ENCODE results near the gene EML4. TPM values are rescaled to one million over a fixed set of nuclear protein-coding genes. Genes with fewer than 3 reads are reported as not detected.
A peak's percentile ranks its signal among the peaks of the same experiment; 100 is the strongest.

Gene EML4
- total RNA-seq, 1 experiment from 2014 or later = 107 TPM

DNA sequence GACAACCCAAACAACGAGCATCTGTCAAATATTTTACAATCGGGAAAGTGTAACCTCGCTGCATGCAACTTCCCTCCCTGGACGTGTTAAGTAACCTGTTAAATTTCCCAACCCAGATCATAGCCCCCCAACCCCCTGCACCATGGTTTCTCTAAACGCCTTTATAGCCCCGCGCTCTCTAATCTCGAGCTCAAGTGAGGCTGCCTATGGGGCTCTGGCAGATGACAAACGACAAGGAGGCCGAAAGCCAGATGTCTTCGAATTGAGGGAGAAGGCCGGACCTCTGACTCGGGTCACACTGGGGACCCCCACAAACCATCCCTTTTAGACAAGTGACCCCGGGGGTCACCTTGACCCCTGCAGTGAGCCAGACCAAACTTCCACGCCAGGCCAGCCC, 191.3 kb downstream of the EML4 start:
- Histone ChIP-seq H3K27me3 (ENCODE audit: control insufficient read depth, insufficient read depth, low read length) (no peaks in the 10 kb centered on the region), H3K9me3 (ENCODE audit: control insufficient read depth, insufficient read depth, low read depth, low read length) (no peaks in the 10 kb centered on the region), H3K36me3 (ENCODE audit: control insufficient read depth, insufficient read depth, low read length) (peaks cover 6% of the 10 kb centered on the region; the same call in 1 of the 2 replicates), H3K4me3 (ENCODE audit: low read depth in 2 of 2, low read length in 2 of 2) (peak overlapping the region; percentile 94 to 97), H3K27ac (ENCODE audit: low read length) (peak overlapping the region; percentile 88), H3K4me1 (ENCODE audit: control insufficient read depth, insufficient read depth, low read length) (peaks cover 7% of the 10 kb centered on the region; the same call in 1 of the 2 replicates)
- intact Hi-C loops (cut with micrococcal nuclease; ENCODE audit: unreplicated experiment) = no loop called here
- in situ Hi-C loops (cut with HindIII; ENCODE audit: low pct_unique_long_range_greater_than_20kb, low sequenced_read_pairs) = no loop called here
- DNase-seq (ENCODE audit: low read depth, low spot score) (no peak), ATAC-seq (no peak)
- CTCF ChIA-PET = no interaction called here
- TF ChIP-seq CTCF (IDR thresholded peaks at IDR 0.05) = no peak
- TF ChIP-seq SIN3A (IDR thresholded peaks at IDR 0.05; ENCODE audit: borderline replicate concordance, insufficient read depth, low read depth, low read length) = no peak
- TF ChIP-seq, protein P1, sequence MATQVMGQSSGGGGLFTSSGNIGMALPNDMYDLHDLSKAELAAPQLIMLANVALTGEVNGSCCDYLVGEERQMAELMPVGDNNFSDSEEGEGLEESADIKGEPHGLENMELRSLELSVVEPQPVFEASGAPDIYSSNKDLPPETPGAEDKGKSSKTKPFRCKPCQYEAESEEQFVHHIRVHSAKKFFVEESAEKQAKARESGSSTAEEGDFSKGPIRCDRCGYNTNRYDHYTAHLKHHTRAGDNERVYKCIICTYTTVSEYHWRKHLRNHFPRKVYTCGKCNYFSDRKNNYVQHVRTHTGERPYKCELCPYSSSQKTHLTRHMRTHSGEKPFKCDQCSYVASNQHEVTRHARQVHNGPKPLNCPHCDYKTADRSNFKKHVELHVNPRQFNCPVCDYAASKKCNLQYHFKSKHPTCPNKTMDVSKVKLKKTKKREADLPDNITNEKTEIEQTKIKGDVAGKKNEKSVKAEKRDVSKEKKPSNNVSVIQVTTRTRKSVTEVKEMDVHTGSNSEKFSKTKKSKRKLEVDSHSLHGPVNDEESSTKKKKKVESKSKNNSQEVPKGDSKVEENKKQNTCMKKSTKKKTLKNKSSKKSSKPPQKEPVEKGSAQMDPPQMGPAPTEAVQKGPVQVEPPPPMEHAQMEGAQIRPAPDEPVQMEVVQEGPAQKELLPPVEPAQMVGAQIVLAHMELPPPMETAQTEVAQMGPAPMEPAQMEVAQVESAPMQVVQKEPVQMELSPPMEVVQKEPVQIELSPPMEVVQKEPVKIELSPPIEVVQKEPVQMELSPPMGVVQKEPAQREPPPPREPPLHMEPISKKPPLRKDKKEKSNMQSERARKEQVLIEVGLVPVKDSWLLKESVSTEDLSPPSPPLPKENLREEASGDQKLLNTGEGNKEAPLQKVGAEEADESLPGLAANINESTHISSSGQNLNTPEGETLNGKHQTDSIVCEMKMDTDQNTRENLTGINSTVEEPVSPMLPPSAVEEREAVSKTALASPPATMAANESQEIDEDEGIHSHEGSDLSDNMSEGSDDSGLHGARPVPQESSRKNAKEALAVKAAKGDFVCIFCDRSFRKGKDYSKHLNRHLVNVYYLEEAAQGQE (IDR thresholded peaks at IDR 0.05; ENCODE audit: insufficient read depth in 1 of 2, low read depth in 2 of 2, low read length in 1 of 2) = no peak
- TF ChIP-seq POLR2AphosphoS5 (IDR thresholded peaks at IDR 0.05; ENCODE audit: low read depth, low read length) = no peak
- no peak for TF ChIP-seq TCF7L2 (IDR thresholded peaks at IDR 0.05; ENCODE audit: low read depth, low read length)
- BruUV-seq (replicated peaks) = no TSS peak
- POLR2A ChIA-PET = interaction anchor here (0.6 kb wide), 2 partner anchors 147 to 219 kb away, joined by 4 to 11 read pairs; no protein-coding TSS in a partner anchor

DNA sequence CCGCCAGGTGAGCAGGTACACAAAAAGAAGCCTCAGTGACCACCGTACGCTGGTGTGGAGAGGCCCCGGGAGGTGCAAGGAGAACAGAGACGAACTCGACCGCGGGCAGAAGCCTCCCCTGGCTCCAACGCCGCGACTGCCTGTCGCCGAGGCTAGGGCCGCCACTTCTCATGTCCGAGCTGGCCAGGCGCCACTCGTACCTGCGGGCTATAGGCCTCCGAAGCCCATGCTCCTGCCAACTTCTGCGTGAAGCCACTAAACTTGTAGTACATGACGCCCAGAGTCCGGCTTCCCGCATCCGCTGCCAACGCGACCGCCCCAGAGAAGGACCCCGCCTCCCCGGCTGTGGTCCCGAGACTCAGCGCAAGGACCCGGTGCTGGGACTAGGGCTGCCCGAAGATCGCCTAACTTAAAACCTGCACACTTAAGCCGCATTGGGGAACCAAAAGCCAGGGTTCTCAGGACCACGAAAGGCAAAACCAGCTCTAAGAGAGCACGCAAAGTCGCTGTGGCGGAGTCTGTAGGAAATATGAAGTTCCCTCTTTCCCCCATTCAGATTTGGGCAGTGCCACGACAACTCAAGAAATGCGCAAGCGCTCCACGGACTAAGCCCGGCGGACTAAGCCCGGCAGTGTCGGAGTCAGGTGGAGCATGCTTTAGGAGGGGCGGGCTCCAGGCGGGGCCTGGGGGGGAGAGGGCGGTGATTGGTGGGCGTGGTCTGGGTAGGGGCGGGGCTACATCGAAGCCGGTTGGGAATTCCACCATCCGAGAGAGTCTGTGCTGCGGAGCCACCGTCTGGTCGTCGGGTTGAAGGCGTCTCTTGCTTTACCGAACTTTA, 192.0 kb downstream of the EML4 start, which contains the start of gene COX7A2L:
COX7A2L (minus strand) TSS at position 328 of the 838 bp plus-strand sequence; CDS start at position 272, 56 bp downstream.
- ChIA-PET CTCF (interaction anchor here (0.7 kb wide), 1 partner anchor 380 kb away, joined by 5 read pairs; no protein-coding TSS in a partner anchor), POLR2A (interaction anchor here (0.6 to 0.7 kb wide), 2 partner anchors 9 to 15 kb away, joined by 3 read pairs; no protein-coding TSS in a partner anchor)
- TF ChIP-seq TCF7L2 (IDR thresholded peaks at IDR 0.05; ENCODE audit: low read depth, low read length) (no peak), SIN3A (IDR thresholded peaks at IDR 0.05; ENCODE audit: borderline replicate concordance, insufficient read depth, low read depth, low read length) (peak; percentile 86), POLR2AphosphoS5 (IDR thresholded peaks at IDR 0.05; ENCODE audit: low read depth, low read length) (peak; percentile 75), CTCF (IDR thresholded peaks at IDR 0.05) (peak; percentile 65)
- TF ChIP-seq, protein P1 (IDR thresholded peaks at IDR 0.05; ENCODE audit: insufficient read depth in 1 of 2, low read depth in 2 of 2, low read length in 1 of 2) = no peak
- peaks cover 6% of the 10 kb centered on the region; the same call in 1 of the 2 replicates for H3K36me3 ChIP-seq (ENCODE audit: control insufficient read depth, insufficient read depth, low read length)
- H3K27ac ChIP-seq (ENCODE audit: low read length) = peak within 1 kb of the TSS; percentile 88
- no peaks in the 10 kb centered on the region for H3K9me3 ChIP-seq (ENCODE audit: control insufficient read depth, insufficient read depth, low read depth, low read length)
- intact Hi-C loops (cut with micrococcal nuclease; ENCODE audit: unreplicated experiment) (no loop called here), in situ Hi-C loops (cut with HindIII; ENCODE audit: low pct_unique_long_range_greater_than_20kb, low sequenced_read_pairs) (no loop called here)
- no TSS peak for BruUV-seq (replicated peaks)
- ATAC-seq = peak; percentile 98
- DNase-seq (ENCODE audit: low read depth, low spot score) = peak; percentile 93
- peaks cover 7% of the 10 kb centered on the region; the same call in 1 of the 2 replicates for H3K4me1 ChIP-seq (ENCODE audit: control insufficient read depth, insufficient read depth, low read length)
- peak within 1 kb of the TSS; percentile 94 to 97 for H3K4me3 ChIP-seq (ENCODE audit: low read depth in 2 of 2, low read length in 2 of 2)
- no peaks in the 10 kb centered on the region for H3K27me3 ChIP-seq (ENCODE audit: control insufficient read depth, insufficient read depth, low read length)

All from Panc1 (cell line).